NCI-H2107 treated with DMSO at 0.1 percent for 48 hours (cell line): ENCODE measurements around the gene CAVIN3.

Experiments
- DNase-seq: peaks from one replicate; lab custom pipeline; 2025; ENCODE audit not compliant: unreplicated experiment; lab: John Stamatoyannopoulos, UW

The CAVIN3 gene

GRCh38 chr11:6320411-6321155 lies at the start of gene CAVIN3:
Gene CAVIN3, minus strand, starts transcription at chr11:6320501. Its CDS starts 25 bp downstream, at chr11:6320476.
- no peak for DNase-seq

GRCh38 chr11:6365659-6366058 lies 45.4 kb upstream of the CAVIN3 start:
- no peak for DNase-seq

- peak; percentile 43 for DNase-seq
Measured at GRCh38 chr11:6362873-6363678, 42.8 kb upstream of the CAVIN3 start.

GRCh38 chr11:6362185-6362872 lies 42.0 kb upstream of the CAVIN3 start:
- DNase-seq: no peak

- no peak for DNase-seq
Measured at GRCh38 chr11:6360183-6360582, 39.9 kb upstream of the CAVIN3 start.

GRCh38 chr11:6357222-6357621 lies 36.9 kb upstream of the CAVIN3 start:
- no peak for DNase-seq

GRCh38 chr11:6356503-6357055 lies 36.3 kb upstream of the CAVIN3 start:
- no peak for DNase-seq

GRCh38 chr11:6354651-6355485 lies 34.6 kb upstream of the CAVIN3 start:
- no peak for DNase-seq

- peak; percentile 59 for DNase-seq
Measured at GRCh38 chr11:6353367-6353987, 33.2 kb upstream of the CAVIN3 start.

GRCh38 chr11:6351782-6352382 lies 31.6 kb upstream of the CAVIN3 start:
- DNase-seq: no peak

- no peak for DNase-seq
Measured at GRCh38 chr11:6350486-6350885, 30.2 kb upstream of the CAVIN3 start.

- DNase-seq: no peak
Measured at GRCh38 chr11:6350043-6350442, 29.7 kb upstream of the CAVIN3 start.

GRCh38 chr11:6345366-6345765 lies 25.1 kb upstream of the CAVIN3 start:
- no peak for DNase-seq

- no peak for DNase-seq
Measured at GRCh38 chr11:6336293-6336692, 16.0 kb upstream of the CAVIN3 start.

- DNase-seq: no peak
Measured at GRCh38 chr11:6334806-6335205, 14.5 kb upstream of the CAVIN3 start.

- no peak for DNase-seq
Measured at GRCh38 chr11:6333095-6333494, 12.8 kb upstream of the CAVIN3 start.

- DNase-seq: no peak
Measured at GRCh38 chr11:6332066-6332465, 11.8 kb upstream of the CAVIN3 start.

- DNase-seq: no peak
Measured at GRCh38 chr11:6328321-6328720, 8.0 kb upstream of the CAVIN3 start.

- no peak for DNase-seq
Measured at GRCh38 chr11:6327806-6328205, 7.5 kb upstream of the CAVIN3 start.

- DNase-seq: no peak
Measured at GRCh38 chr11:6326985-6327384, 6.7 kb upstream of the CAVIN3 start.
